Measurements from ENCODE around the gene STXBP1. TPM values are rescaled to one million over a fixed set of nuclear protein-coding genes. Genes with fewer than 3 reads are reported as not detected.

Gene STXBP1
- total and polyA plus RNA-seq, 8 donors = 14.3 to 46.4 (median 22.0) TPM

DNA sequence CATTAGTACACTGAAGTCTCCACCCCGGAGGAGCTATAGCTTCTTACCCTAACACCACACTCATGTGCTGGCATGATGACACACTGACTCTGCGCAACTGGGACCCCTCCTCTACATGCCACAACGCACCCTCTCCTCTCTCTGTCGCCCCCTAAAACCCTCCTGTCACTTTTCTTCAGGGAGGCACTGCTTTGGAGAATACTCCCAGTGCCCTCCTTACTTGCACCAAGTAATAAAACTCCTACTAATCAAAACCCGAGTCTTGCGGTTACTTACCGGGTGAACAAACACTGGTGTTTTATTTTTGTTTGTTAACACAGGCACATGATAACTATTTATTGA, 12.6 kb upstream of the STXBP1 start:
- intact Hi-C loops (cut with DNase I) = loop anchor here in 2 of 3 donors (10.0 kb wide), 2 partner anchors 265 to 325 kb away; no protein-coding TSS in a partner anchor
- DNase-seq (no peak), FAIRE-seq (no peak), ATAC-seq (no peak)
- Histone ChIP-seq H3K36me3 (no peaks in the 10 kb centered on the region), H3K27ac (no peak overlapping the region), H3K9me3 (no peaks in the 10 kb centered on the region), H3K4me3 (no peak overlapping the region), H3K4me1 (no peaks in the 10 kb centered on the region), H3K27me3 (no peaks in the 10 kb centered on the region)
- TF ChIP-seq, protein P1, sequence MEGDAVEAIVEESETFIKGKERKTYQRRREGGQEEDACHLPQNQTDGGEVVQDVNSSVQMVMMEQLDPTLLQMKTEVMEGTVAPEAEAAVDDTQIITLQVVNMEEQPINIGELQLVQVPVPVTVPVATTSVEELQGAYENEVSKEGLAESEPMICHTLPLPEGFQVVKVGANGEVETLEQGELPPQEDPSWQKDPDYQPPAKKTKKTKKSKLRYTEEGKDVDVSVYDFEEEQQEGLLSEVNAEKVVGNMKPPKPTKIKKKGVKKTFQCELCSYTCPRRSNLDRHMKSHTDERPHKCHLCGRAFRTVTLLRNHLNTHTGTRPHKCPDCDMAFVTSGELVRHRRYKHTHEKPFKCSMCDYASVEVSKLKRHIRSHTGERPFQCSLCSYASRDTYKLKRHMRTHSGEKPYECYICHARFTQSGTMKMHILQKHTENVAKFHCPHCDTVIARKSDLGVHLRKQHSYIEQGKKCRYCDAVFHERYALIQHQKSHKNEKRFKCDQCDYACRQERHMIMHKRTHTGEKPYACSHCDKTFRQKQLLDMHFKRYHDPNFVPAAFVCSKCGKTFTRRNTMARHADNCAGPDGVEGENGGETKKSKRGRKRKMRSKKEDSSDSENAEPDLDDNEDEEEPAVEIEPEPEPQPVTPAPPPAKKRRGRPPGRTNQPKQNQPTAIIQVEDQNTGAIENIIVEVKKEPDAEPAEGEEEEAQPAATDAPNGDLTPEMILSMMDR (IDR thresholded peaks at IDR 0.05) = no peak
- 73 to 76% methylated on average over 7 of the region's 7 CpGs for WGBS, 2 donors

DNA sequence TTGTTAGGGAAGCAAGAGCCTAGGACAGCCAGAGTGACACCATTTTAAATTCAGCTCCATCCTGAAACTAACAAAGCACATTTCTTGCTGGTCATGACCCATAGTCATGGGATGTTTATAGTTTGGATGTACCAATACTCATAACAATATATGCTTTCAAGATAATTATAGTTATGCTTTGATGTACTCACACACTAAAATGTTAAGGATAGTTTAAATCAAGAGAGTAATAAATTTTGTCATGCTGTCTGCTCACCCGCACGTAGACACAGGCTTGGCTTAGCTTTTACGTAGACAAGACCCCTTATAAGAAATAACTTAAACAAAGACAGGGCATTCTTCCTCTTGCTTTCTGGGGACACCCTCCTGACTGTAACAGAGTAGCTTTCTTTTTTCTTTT, 8.9 kb upstream of the STXBP1 start:
- ATAC-seq = no peak

DNA sequence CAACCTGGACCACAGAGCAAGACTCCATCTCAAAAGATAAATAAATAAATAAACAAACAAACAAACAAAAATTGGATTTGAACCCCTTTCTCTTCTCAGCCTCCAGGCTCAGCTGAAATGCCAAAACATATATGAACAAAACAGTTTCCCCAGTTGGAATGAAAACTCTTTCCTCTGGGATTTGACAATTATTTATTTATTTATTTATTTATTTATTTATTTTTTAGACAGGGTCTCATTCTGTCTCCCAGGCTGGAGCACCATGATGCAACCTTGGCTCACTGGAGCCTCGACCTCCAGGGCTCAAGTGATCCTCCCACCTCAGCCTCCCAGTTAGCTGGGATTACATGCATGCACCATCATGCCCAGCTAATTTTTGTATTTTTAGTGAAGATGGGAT, 6.0 kb upstream of the STXBP1 start:
- Histone ChIP-seq H3K27me3 (no peaks in the 10 kb centered on the region), H3K27ac (no peak overlapping the region), H3K4me3 (no peak overlapping the region), H3K4me1 (peaks cover 0 to 7% (median 0%) of the 10 kb centered on the region in 3 donors), H3K9me3 (no peaks in the 10 kb centered on the region), H3K36me3 (no peaks in the 10 kb centered on the region)
- no peak for FAIRE-seq
- ATAC-seq = no peak
- 58 to 91% methylated on average over 1 of the region's 1 CpG for WGBS, 2 donors
- TF ChIP-seq, protein P1 (IDR thresholded peaks at IDR 0.05) = no peak
- intact Hi-C loops (cut with DNase I) = no loop called here
- DNase-seq = no peak

More for the DNA sequence above, 8.9 kb upstream of the STXBP1 start:
- DNase-seq (no peak), FAIRE-seq (no peak)
- no peaks in the 10 kb centered on the region for H3K27me3 ChIP-seq
- no peaks in the 10 kb centered on the region for H3K36me3 ChIP-seq
- H3K4me3 ChIP-seq = no peak overlapping the region
- TF ChIP-seq, protein P1 (IDR thresholded peaks at IDR 0.05) = no peak
- H3K4me1 ChIP-seq = peaks cover 0 to 3% (median 0%) of the 10 kb centered on the region in 3 donors
- intact Hi-C loops (cut with DNase I) = no loop called here
- H3K9me3 ChIP-seq = no peaks in the 10 kb centered on the region
- WGBS, 2 donors = 91 to 96% methylated on average over 3 of the region's 3 CpGs
- H3K27ac ChIP-seq = no peak overlapping the region

DNA sequence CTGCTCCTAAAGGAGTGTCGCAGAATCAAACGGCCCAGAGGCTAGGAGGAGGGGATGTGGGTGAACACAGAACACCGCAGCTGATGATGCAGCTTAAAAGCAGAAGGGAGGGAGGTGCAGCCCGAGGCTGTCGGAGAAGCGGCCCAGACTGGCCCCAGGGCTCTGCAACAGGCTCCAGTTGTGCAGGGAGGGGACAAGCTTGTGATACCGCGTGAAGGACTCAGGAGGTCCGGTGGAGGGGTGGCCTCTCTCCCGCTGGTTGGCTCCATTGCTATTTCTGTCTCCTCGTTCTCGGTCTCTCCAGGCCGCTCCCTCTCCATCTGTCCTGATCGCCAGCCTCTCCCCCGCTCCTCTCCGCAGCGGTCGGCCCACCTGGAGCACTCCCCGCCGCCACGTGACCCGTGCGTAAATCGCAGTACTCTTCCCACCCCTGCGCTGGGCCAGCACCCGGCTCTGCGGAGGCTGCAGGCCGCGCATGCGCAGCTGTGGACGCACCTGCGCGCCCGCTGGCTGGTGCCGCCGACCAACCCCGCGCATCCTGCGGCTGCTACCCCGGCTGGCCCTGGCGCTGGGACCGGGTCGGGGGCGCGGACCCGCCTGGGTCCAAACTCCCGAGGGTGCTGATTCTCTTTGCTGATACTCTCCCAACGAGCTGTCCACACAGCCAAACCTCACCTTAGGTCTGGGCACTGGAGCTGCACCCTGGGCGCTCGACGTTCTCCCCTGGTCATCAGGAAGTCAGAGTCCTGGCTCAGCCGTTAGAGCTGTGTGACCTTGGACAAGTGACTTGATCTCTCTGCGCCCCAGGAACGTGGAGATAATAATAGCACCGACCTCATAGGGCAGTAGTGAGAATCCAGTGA, 3.7 kb upstream of the STXBP1 start:
- TF ChIP-seq, protein P1 (IDR thresholded peaks at IDR 0.05) = no peak
- Histone ChIP-seq H3K27ac (peak overlapping the region in 2 of 4 donors; percentile 0 to 44), H3K27me3 (no peaks in the 10 kb centered on the region), H3K4me1 (peaks cover 0 to 14% (median 0%) of the 10 kb centered on the region in 3 donors), H3K36me3 (no peaks in the 10 kb centered on the region), H3K9me3 (no peaks in the 10 kb centered on the region), H3K4me3 (peak overlapping the region in 3 of 4 donors; percentile 22 to 52 (median 38))
- DNase-seq (peak; percentile 75 to 94 (median 82)), FAIRE-seq (no peak), ATAC-seq (peak; percentile 72 to 77 (median 74))
- intact Hi-C loops (cut with DNase I) = no loop called here
- 1 to 2% methylated on average over 49 to 55 of the region's 55 CpGs for WGBS, 2 donors

DNA sequence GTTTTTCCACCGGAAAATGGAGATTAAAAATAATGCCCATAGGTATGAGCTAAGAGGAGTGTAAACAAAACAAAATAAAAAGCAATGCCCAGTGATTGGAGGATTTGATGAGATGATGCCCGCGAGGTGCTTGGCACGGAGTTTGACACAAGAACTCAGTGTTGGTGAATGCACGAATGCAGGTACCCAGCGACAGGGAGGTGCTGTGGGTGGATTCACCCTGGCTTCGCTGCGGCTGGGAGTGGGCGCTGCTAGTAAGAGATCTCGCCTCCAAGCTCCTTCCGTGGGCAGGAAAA, 526 bp upstream of the STXBP1 start:
- Histone ChIP-seq H3K4me1 (peaks cover 0 to 14% (median 0%) of the 10 kb centered on the region in 3 donors), H3K36me3 (no peaks in the 10 kb centered on the region), H3K4me3 (peak overlapping the region; percentile 23 to 90 (median 86)), H3K27me3 (no peaks in the 10 kb centered on the region), H3K9me3 (no peaks in the 10 kb centered on the region), H3K27ac (peak overlapping the region in 2 of 4 donors; percentile 56 to 62)
- DNase-seq (no peak), FAIRE-seq (no peak), ATAC-seq (peak in 1 of 4 donors; percentile 0)
- TF ChIP-seq, protein P1 (IDR thresholded peaks at IDR 0.05) = no peak
- 1 to 2% methylated on average over 7 to 11 of the region's 11 CpGs for WGBS, 2 donors
- intact Hi-C loops (cut with DNase I) = no loop called here

Data from pancreas (tissue), 10 donors.